HFF-Myc (cell line): ENCODE data around the gene SNTG2.

Experiments used
- DNase-seq: peaks from one replicate; pipeline ENCODE4 v3.0.0-alpha.2; 2011; ENCODE audit warnings: low read depth; ENCODE audit errors: extremely low read depth
- H3K4me3 ChIP-seq: replicated peaks from 2 replicates; pipeline ENCODE4 v1.5.1; 2011; ENCODE audit warnings: low read depth, mild to moderate bottlenecking, control low read depth, low read length
- TF ChIP-seq, protein P1 (sequence below): IDR thresholded peaks from 2 replicates; pipeline ENCODE4 v1.5.1; 2012; ENCODE audit warnings: mild to moderate bottlenecking, low read depth, low read length, control low read depth; ENCODE audit errors: missing control alignments

Gene SNTG2

DNA sequence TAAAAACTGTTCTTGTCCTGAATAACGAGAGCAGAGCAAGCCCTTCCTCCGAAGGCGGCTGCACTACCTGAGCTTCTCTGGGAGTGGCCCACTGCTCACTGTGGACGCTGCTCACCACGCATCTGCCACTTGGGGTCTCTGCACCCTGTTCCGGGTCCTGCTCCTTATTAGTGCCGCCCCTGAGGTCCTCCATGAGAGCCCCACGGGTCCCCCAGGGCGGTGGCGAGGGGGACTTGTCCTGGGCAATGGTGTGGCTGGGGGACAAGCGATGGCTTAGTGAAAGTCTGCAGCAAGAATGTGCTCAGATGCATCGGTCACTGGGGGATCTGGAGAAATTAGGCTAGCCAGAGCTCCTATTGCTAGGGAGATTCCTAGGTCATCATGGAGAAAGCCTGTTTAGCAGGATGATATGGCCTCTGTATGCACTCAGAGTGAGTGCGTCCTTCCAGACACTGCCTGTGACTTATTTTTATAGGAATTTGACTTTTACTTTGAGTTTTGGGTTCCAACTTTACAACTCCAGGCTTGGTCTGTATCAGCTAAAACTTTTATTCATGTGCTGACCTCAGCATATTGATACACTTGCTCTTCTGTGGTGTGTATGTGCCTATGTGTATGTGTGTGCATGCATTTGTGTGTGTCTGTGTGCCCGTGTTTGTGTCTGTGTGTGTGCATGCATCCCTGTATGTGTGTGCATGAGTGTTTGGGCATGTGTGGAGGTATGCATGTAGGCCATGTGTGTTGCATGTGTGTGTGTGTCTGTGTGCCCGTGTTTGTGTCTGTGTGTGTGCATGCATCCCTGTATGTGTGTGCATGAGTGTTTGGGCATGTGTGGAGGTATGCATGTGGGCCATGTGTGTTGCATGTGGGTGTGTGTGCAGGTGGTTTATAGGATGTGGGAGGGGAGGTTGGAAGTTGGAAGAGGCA lies 129.5 kb downstream of the SNTG2 start:
- TF ChIP-seq, protein P1, sequence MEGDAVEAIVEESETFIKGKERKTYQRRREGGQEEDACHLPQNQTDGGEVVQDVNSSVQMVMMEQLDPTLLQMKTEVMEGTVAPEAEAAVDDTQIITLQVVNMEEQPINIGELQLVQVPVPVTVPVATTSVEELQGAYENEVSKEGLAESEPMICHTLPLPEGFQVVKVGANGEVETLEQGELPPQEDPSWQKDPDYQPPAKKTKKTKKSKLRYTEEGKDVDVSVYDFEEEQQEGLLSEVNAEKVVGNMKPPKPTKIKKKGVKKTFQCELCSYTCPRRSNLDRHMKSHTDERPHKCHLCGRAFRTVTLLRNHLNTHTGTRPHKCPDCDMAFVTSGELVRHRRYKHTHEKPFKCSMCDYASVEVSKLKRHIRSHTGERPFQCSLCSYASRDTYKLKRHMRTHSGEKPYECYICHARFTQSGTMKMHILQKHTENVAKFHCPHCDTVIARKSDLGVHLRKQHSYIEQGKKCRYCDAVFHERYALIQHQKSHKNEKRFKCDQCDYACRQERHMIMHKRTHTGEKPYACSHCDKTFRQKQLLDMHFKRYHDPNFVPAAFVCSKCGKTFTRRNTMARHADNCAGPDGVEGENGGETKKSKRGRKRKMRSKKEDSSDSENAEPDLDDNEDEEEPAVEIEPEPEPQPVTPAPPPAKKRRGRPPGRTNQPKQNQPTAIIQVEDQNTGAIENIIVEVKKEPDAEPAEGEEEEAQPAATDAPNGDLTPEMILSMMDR = no peak
- DNase-seq = no peak
- H3K4me3 ChIP-seq = no peak overlapping the region

DNA sequence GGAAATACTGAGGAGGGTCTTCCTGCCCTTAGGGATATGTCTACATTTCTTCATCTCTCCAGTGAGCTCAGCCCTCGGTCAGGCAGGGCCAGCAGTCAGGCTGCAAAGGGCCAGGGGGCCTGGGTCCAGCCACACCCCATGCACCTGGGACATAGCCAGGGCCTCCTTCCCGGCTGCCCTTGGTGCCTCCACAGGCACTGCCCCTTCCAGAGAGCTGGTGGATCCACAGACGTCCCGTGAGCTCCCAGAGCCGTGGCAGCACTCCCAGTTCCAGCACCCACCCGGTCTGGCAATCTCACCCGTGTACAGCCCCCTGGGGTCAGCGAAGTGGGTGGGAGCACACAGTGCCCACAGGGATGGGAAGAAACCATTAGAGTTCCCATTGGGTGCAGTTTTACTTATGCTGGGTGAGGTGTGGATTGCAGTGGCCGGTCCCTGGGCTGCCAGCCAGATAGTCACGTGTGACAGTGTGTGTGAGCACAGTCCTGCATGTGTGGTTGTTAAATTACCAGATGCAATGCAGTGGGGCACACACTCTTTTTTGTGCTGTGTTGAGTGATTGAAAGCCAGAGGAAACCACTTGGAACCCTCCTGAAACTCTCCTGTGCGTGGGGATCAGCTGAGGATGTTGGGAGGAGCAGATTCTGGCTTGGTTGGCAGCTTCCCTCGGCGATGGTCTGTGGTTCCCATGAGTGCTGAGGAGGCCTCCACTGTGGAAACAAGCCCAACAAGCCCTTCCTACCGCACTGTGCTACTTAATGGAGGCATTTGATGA lies 131.0 kb downstream of the SNTG2 start:
- H3K4me3 ChIP-seq = no peak overlapping the region
- no peak for DNase-seq
- TF ChIP-seq, protein P1 = no peak

DNA sequence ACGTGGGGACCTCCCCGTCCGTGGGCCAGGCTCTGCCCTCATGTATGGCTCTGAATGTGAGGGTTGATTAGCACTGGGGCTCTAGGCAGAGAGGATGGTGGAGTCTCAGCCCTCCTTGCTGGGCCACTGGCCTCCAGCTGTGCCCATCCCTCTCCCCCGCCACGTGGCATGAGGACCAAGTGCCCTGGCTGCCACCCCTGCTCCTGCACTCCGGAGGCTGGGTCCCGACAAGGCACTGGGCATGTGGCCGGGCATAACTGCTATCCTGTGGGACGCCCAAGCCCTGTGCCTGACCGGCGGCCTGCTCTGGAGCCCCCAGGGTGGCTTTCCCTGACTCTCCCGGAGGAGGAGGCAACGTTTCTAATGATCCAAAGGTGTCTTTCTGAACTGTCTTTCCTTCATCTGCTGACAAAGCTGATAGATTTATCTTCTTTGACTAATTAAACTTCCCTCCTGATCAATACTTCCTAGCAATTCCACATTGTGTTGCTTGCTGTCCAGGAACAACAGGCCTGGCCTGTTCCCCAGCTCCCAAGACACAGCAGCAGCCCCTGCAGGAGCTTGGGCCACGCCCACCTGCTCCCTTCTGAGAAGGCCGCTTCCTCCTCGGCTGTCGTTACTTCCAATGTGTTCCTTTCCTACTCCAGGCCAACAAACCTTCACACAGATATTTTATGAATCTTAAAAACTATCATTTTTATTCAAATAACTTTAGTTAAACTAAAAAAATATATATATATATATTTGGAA lies 132.0 kb downstream of the SNTG2 start:
- DNase-seq = no peak
- TF ChIP-seq, protein P1 = no peak
- no peak overlapping the region for H3K4me3 ChIP-seq

DNA sequence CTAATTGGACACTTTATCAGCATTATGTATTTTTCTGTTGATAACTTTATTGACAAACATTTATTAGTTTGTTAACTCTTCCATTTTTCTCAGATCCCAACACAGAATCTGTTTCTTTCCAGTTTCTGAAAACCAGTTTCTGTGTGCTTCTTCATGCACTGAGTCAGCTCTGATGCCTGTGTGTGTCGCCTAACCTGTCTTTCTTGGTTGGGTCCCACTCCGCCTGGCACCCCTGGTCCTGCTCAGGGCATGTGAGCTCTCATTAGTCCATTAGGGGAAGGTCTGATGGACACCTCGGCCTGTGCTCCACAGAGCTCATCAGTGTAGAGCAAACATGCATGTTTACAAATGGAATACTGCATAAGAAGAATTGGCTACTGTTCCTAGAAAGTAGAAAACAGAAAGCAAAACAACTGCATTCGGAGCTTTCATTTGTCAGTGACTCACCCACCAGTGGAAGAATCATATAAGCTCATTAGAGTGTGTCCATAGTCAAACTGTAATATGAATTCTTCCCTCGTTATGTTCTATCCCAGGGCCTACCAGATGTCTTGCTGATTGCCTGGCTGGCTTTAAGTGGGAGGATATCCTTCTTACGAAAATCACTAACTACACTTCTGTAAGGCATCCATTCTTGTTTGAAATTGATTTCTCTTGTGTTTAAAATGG lies 137.7 kb downstream of the SNTG2 start:
- DNase-seq = no peak
- TF ChIP-seq, protein P1 = no peak
- no peak overlapping the region for H3K4me3 ChIP-seq

DNA sequence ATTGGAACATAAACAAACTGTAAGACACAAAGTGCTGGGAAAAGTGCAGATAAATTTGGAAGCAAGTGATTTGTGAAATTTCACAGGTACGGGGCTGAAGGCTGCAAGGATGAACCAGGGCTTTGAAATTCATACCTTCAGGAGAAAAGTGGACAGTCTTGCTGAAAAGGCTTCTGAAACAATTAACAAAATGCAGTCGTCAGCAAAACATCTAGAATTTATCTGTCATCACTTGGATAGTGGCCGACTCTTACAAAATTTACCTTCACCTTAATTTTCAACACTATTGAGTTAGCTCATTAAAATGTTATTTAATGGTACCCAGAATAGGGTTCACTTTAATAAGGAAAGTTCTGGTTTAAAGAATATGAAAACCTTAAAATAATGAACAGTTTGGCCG lies 138.3 kb downstream of the SNTG2 start:
- DNase-seq = no peak
- H3K4me3 ChIP-seq = no peak overlapping the region
- TF ChIP-seq, protein P1 = no peak
